Upper lobe of right lung (tissue), 1 donor: ENCODE data around the gene TF. TPM values are rescaled to one million over a fixed set of nuclear protein-coding genes. Genes with fewer than 3 reads are reported as not detected.

Experiments used
- ATAC-seq: fragments of 200-7000 bp; cut with Tn5 transposase; one replicate; pipeline ENCODE4 v1.9.1; 2020; ENCODE audit warnings: mild to moderate bottlenecking, moderate library complexity
- DNase-seq: peaks from one replicate; pipeline ENCODE4 v3.0.0-alpha.2; 2020
- H3K27ac ChIP-seq: fragments of 200-600 bp; one replicate; pipeline ENCODE4 v1.8.0; 2022
- H3K27me3 ChIP-seq: fragments of 200-600 bp; one replicate; pipeline ENCODE4 v1.8.0; 2022; ENCODE audit warnings: mild to moderate bottlenecking
- H3K36me3 ChIP-seq: fragments of 200-600 bp; one replicate; pipeline ENCODE4 v1.8.0; 2022
- H3K4me1 ChIP-seq: fragments of 200-600 bp; one replicate; pipeline ENCODE4 v1.8.0; 2022
- H3K4me3 ChIP-seq: fragments of 200-600 bp; one replicate; pipeline ENCODE4 v1.8.0; 2022; ENCODE audit warnings: mild to moderate bottlenecking
- H3K9me3 ChIP-seq: fragments of 200-600 bp; one replicate; pipeline ENCODE4 v1.8.0; 2022
- intact Hi-C: fragments of 100-400 bp; cut with DNase I; formaldehyde crosslinking; loops from one replicate; pipeline ENCODE4 v1.11.0; 2022
- long read RNA-seq: library from polyadenylated mRNA; unstranded; transcript quantifications from one replicate; pipeline ENCODE4 v2.0.0, GENCODE V29; 2021
- total RNA-seq: library from RNA; stranded (reverse); fragmentation: NEBNext Ultra II Directional; extraction: Animal tissue kit (Norgen Biotek cat#: 25700); gene quantifications from one replicate; pipeline ENCODE4 v1.2.1, GENCODE V29; 2021
- TF ChIP-seq, protein P1 (sequence below): fragments of 200-600 bp; IDR thresholded peaks from one replicate; pipeline ENCODE4 v1.8.0; 2022; ENCODE audit warnings: antibody characterized with exemption
- donor health status: DM: no; HTN: yes; CAD: no; lungs with severe emphysema.

The TF gene
- 1.3 TPM for total RNA-seq
- long read RNA-seq: 0 reads

DNA sequence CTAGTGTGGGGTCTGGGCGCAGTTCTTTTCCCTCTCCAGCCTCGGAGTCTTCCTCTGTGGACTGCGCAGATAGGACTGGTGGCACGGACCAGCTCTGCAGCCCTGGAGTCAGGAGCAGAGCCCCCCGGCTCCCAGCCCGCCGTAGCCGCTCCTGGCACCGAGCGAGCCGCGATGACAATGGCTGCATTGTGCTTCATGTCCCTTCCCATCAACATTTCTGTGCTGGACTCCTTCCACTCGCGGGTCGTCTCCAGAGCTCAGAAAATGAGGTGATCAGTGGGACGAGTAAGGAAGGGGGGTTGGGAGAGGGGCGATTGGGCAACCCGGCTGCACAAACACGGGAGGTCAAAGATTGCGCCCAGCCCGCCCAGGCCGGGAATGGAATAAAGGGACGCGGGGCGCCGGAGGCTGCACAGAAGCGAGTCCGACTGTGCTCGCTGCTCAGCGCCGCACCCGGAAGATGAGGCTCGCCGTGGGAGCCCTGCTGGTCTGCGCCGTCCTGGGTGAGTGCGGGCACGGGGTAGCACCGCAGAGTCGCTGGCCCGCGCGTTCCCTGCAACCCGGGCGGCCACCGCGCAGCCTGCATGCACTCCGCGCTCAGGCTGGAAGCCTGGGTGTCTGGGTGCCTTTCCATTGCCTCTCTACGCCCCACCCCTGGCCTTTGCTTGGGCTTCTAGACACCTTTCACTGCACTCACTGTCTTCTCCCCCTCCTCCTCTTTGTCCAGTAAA lies at the start of gene TF:
Gene TF, plus strand, starts transcription at position 413 of the 731 bp plus-strand sequence. Its CDS starts 48 bp downstream, at position 461.
- Histone ChIP-seq H3K4me1 (no peaks in the 10 kb centered on the region), H3K9me3 (no peaks in the 10 kb centered on the region), H3K27ac (no peak within 1 kb of the TSS), H3K4me3 (no peak within 1 kb of the TSS), H3K27me3 (peaks cover 26% of the 10 kb centered on the region), H3K36me3 (no peaks in the 10 kb centered on the region)
- no peak for ATAC-seq
- intact Hi-C loops: no loop called here
- TF ChIP-seq, protein P1, sequence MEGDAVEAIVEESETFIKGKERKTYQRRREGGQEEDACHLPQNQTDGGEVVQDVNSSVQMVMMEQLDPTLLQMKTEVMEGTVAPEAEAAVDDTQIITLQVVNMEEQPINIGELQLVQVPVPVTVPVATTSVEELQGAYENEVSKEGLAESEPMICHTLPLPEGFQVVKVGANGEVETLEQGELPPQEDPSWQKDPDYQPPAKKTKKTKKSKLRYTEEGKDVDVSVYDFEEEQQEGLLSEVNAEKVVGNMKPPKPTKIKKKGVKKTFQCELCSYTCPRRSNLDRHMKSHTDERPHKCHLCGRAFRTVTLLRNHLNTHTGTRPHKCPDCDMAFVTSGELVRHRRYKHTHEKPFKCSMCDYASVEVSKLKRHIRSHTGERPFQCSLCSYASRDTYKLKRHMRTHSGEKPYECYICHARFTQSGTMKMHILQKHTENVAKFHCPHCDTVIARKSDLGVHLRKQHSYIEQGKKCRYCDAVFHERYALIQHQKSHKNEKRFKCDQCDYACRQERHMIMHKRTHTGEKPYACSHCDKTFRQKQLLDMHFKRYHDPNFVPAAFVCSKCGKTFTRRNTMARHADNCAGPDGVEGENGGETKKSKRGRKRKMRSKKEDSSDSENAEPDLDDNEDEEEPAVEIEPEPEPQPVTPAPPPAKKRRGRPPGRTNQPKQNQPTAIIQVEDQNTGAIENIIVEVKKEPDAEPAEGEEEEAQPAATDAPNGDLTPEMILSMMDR: no peak
- no peak for DNase-seq

DNA sequence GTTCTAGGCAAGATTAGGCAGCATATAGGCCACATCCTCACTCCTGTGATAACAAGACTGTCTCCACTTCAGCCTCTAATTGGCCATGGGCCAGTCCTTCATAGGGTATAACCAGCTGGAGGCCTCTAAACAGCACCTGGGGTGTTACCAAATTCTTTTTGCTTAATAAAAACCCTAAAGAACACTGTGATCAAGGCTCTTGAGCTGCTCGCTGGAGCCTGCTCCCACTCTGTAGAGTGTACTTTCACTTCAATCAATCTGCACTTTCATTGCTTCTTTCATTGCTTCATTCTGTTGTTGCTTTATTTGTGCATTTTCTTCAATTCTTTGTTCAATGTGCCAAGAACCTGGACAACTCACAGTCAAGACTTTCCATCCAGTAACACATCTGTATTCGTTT lies 48.2 kb upstream of the TF start:
- H3K27ac ChIP-seq: no peak overlapping the region
- H3K36me3 ChIP-seq: no peaks in the 10 kb centered on the region
- TF ChIP-seq, protein P1: no peak
- DNase-seq (no peak), ATAC-seq (no peak)
- intact Hi-C loops: no loop called here
- H3K4me3 ChIP-seq: no peak overlapping the region
- no peaks in the 10 kb centered on the region for H3K4me1 ChIP-seq
- H3K27me3 ChIP-seq: no peaks in the 10 kb centered on the region
- no peaks in the 10 kb centered on the region for H3K9me3 ChIP-seq

DNA sequence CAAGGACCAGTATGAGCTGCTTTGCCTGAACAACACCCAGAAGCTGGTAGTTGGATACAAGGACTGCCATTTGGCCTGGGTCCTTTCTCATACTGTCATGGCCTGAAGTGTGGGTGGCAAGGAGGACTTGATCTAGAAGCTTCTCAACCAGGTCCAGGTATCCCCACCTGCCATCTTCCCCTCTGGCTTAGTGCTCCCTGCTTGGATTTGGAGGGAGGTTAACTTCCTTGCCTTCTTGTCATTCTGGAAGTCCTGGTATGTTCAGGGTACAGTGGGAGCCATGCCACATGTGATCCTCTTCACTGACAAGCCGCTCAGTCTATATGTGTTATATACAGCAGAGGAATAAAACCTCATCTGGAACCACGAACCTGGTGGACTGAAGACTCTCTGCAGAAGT lies 46.7 kb upstream of the TF start:
- H3K27ac ChIP-seq: no peak overlapping the region
- no peaks in the 10 kb centered on the region for H3K36me3 ChIP-seq
- no peak overlapping the region for H3K4me3 ChIP-seq
- ATAC-seq: no peak
- H3K4me1 ChIP-seq: no peaks in the 10 kb centered on the region
- DNase-seq: no peak
- TF ChIP-seq, protein P1: no peak
- no peaks in the 10 kb centered on the region for H3K27me3 ChIP-seq
- no peaks in the 10 kb centered on the region for H3K9me3 ChIP-seq
- intact Hi-C loops: no loop called here

DNA sequence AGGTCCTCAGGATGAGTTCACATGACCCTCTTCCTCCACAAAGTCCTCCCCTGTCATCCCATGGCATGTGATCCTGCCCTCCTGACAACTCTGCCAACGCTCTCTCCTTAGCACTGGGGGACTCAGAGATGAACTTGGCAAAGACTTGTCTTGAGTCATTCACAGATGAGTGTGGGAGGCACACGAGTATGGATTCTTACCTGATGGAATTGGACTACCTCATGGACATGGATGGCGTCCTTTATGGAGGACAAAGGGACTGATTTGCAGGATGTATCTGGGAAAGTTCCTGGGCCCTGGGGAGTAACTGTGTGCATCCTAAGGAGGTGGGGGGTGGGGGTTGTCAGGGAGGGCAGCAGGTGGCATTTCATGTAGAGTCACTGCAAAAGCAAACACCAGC lies 46.3 kb upstream of the TF start:
- H3K4me3 ChIP-seq: no peak overlapping the region

DNA sequence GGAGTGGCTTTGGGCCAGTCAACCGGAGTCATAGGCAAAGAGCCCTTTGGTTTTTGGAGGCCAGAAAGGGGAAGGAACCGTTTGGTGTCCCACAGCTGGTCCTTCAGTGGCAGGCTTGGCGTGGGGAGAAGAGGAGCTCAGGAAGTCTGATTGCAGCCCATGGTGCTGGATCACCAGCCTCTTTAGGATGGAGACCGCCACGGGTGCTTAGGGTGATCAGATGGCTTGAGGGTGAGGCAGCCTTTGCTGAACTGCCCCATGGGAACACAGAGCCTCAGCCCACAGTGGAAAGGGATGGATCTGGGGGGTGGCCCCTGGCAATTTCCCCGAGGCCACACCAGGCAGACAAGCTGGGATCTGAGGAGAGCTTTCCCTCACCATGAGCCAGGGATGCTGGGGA lies 45.8 kb upstream of the TF start:
- H3K27me3 ChIP-seq: no peaks in the 10 kb centered on the region
- no peaks in the 10 kb centered on the region for H3K36me3 ChIP-seq
- DNase-seq (no peak), ATAC-seq (no peak)
- H3K4me1 ChIP-seq: no peaks in the 10 kb centered on the region
- TF ChIP-seq, protein P1: no peak
- no peak overlapping the region for H3K27ac ChIP-seq
- no peak overlapping the region for H3K4me3 ChIP-seq
- intact Hi-C loops: no loop called here
- no peaks in the 10 kb centered on the region for H3K9me3 ChIP-seq

More for the DNA sequence above, 46.3 kb upstream of the TF start:
- H3K27me3 ChIP-seq: no peaks in the 10 kb centered on the region
- H3K27ac ChIP-seq: no peak overlapping the region
- DNase-seq (no peak), ATAC-seq (no peak)
- intact Hi-C loops: no loop called here
- TF ChIP-seq, protein P1: no peak
- no peaks in the 10 kb centered on the region for H3K9me3 ChIP-seq
- no peaks in the 10 kb centered on the region for H3K4me1 ChIP-seq
- H3K36me3 ChIP-seq: no peaks in the 10 kb centered on the region
